ENCODE results near the gene FOXK1. TPM values are rescaled to one million over a fixed set of nuclear protein-coding genes. Genes with fewer than 3 reads are reported as not detected.

FOXK1 gene
- total RNA-seq, 1 donor from 2014 or later = 21.7 TPM

DNA sequence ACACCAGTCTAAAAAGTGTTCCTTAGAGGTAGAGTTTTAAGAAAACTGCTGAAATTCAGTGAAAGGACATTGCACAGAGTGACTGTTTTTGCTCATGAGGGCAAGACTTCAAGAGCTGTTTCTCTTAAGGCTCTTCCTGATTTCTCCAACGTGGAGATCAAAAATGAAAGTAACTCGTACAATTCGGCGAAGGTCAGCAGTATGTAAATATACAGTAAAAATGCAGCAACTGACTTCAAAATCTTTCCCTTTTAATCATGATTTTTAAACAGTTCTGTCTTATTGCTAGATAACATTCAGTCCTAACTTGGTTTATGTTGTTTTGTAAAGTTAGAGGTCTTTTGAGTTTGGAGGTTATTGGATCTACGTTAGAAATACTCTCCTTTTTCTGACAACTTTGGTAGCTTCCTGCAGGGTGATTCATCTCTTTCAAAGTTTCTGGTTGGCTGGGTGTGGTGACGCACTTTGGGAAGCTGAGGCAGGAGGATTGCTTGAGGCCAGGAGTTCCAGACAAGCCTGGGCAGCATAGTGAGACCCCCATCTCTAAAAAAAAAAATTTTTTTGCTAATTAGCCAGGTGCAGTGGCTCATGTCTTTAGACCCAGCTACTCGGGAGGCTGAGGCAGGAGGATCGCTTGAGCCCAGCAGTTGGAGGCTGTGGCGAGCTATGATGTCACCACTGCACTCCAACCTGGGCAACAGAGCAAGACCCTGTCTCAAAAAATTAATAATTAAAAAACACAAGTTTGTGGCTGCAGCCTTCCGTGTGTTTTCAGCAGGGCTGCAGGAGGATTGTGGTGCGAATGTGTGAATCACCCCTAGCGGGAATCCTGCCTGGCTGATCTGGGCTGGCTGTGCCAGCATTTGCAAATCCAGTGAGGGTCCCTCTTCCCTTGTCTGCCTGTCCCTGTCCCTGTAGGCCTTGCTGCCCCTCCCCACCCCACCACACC, 64.2 kb downstream of the FOXK1 start:
- no peak for ATAC-seq

DNA sequence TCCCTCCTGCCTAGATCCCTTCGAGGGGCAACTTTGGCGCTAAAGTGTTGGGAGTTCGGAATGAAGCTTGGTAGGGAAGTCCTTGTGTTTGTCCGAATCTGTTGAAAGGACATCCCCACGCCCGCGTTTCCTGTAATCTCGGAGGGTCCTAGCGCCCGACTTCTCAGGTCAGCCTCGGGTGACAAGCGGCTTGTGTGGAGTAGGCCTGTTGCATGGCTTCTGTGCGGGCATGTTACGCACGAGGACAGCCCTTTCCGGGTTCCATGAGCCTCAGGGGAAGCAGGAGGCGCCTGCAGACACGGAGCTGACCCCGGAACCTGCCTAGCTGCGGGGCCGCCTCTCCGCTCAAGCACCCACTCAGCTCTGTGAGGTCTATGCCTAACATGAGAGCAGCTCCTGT, 64.9 kb downstream of the FOXK1 start:
- no peak for ATAC-seq

GRCh38 chr7:4747746-4748145, 65.7 kb downstream of the FOXK1 start:
- ATAC-seq = no peak

DNA sequence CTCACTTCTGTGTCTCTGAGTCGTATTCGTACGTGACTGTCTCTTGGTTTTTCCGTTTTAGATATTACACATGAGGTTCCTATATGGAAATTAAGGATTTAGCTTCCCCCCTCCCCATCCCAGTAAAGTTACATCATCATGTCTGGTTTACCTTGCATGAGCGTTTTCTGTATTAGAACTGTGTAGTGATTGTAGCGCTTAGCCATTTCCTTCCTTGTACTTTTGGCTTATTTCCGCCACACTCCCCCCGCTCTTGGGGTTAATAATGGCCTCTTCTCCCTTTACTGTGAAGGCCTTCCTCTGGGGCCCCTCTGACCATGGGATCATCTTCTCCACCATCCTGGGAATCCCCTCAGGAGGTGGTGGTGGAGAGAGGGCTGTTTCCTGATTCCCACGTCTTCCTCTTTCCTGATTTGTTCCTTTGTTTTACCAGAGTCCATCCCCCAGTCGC, 66.2 kb downstream of the FOXK1 start:
- ATAC-seq = no peak

DNA sequence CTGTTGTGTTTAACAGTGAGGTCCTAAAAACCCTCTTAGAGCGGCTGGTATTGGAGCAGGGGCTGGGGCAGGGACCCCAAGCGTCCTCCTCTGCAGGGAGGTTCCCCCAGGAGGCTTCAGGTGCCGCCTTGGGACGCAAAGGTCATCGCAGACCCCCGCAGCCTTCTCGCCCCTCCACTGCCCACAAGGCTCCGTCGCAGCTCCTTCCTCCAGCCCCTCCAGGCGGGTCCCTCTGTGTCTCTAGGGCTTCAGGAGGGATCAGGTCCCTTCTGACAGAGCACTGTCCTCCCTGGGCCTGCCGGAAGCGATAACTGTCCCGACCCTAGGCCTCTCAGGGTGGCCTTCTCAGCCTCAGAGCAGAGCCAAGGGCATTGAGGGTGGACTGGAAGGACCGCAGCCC, 67.3 kb downstream of the FOXK1 start:
- ATAC-seq = no peak

GRCh38 chr7:4749798-4750197, 67.7 kb downstream of the FOXK1 start:
- ATAC-seq = no peak

DNA sequence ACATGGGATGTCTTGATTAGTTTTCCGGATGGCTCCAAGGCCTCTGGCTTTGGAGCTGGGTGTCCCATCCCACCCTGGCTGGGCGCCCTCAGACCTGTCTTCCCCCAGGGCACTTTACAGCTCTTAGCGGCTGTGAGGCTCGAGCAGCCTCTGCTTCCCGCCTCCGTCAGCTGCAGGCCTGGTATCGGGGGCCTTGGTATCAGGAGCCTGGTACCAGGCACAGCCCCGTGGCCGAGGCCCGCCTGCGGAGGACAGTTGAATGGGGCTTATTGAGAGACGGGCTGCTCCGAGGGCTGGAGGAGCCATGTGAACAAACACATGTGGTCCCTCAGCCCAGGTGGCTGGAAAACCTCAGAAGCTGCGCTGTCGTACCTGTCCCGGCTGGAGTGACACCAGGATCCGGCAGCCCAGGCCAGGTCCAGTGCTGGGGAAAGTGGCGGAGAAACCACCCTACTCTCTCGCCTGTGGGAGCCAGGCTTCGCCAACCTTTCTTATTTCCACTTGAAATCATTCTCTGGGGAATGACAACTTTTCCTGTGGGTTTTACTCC, 69.4 kb downstream of the FOXK1 start:
- ATAC-seq = no peak

DNA sequence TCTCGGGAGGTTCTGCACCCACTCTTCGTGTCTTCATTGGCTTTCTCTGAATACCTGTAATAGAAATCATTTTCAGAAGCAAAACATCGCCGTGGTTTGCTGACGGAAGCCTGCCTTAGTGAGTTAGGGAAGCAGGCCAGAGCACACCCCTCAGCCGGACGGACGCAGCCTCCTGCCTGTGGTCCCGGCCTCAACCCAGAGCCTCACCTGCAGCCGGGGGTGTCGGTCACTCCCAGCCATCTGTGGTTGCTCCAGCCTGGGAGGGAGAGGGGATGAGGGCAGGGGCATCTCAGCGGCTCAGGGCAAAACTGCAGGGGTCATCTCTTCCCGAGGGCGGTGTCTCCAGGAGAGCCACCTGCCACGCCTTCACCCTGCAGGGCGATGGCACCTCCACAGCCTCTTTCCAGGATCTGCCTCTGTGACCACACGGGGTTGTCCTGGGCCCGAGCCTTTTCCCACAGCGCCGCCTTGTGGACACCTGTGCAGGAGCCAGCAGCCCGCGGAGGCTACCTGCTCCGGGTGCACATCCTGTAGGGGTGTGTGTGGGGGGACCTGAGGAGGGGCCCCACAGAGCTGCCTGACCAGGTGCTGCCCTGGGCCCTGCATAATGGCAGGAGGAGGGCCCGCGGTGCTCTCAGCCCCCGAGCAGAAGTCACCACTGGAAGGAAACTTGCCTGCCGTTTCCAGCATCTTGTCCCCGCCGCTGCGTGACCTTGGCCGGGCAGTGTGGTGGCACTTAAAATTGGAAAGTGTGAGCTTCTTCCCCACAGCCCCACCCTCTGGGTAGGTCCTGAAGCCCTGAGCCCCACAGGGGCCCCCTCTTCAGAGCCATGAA, 71.7 kb downstream of the FOXK1 start:
- peak; percentile 88 for ATAC-seq

- no peak for ATAC-seq
Observed at GRCh38 chr7:4754433-4755010, 72.4 kb downstream of the FOXK1 start.

DNA sequence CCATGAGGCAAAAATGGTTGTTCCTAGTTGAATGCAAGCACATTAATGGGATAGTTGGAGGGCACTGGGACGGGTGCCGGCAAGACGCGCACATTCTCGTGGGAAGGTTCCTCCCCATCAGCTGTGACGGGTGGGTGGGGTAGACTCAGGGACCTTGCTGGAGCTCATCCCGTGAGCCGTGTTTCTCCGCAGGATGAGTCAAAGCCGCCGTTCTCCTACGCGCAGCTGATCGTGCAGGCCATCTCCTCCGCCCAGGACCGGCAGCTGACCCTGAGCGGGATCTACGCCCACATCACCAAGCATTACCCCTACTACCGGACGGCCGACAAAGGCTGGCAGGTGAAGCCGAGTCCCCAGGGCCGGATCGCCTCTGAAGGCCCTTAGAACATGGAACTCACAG, 73.0 kb downstream of the FOXK1 start:
- no peak for ATAC-seq

DNA sequence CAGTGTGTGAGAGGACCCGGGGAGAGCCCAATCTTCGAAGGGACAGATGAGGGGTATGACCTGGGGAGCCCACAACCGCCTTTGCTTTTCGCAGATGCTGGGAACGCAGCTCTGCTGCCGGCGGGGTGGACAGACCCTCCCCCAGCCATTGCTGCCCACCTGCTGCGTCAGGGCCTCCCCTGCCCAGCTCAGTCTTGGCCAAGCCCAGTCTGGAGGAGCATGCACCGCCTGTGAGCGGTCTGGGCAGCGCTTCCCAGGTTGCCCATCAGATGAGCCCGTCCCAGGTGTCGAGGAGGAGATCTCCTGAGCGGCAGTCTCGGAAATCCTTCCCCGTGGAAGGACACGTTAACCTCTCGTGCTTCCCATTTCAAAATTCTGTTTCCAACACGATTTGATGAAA, 76.0 kb downstream of the FOXK1 start:
- no peak for ATAC-seq

DNA sequence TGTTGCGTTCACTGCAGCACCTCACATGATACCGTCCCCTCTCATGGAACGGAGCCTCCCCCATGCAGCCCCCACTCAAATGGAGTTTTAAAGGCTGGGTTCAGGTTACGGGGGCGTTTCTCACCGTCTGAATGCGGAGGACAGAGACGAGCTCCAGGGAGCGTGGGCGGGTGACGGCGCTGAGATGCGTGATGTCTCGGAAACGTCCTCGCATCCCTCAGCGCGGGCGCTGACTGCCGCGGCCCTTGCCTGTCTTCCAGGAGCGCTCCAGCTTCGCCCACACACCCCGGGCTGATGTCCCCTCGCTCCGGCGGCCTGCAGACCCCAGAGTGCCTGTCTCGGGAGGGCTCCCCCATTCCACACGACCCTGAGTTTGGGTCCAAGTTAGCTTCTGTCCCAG, 76.7 kb downstream of the FOXK1 start:
- no peak for ATAC-seq

DNA sequence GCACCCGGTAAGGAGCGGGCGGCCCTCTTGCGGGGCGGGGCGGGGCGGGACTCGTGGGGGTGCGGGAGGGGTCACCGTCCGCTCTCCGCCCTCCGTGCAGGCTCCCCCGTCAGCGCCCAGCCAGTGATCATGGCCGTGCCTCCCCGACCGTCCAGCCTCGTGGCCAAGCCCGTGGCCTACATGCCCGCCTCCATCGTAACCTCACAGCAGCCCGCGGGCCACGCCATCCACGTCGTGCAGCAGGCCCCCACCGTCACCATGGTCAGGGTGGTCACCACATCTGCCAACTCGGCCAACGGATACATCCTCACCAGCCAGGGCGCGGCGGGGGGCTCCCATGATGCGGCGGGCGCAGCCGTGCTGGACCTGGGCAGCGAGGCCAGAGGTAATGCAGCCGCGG, 77.1 kb downstream of the FOXK1 start:
- ATAC-seq = no peak

- ATAC-seq = no peak
Observed at GRCh38 chr7:4760952-4761351, 78.9 kb downstream of the FOXK1 start.

GRCh38 chr7:4762121-4763055, 80.3 kb downstream of the FOXK1 start:
- ATAC-seq = peak; percentile 56

DNA sequence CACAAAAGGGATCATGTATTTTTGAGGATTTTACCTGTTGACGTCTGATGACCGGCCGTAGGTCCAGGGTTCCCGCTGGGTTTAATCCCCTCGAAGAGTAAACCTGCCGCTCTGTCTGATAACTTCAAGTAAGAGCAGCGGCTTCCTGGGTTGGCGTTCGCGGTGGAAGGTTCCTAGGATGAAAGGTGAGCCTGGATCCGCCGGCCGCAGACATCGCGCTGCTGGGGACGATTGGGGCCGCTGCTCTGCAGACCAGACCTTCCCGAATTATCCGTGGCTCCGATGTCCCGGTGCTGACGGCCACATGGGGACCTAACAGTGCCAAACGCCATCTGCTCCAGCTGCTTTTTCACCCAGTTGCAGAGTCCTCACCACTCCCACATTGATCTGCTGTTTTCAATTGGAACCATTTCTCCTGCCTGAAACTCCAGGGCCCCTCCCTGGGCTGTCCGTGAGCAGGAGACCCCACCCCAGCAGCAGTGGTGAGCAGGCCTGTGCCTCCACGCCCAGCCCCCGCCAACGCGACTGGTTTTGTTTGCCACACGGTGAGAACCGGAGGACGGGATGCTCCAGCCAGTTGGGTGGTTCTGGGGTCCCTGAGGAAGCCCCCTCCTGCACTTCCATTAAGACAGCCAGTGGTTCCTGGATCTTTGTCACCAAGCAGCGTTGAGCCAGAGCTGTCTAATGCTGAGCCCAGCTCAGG, 81.1 kb downstream of the FOXK1 start:
- ATAC-seq = no peak

DNA sequence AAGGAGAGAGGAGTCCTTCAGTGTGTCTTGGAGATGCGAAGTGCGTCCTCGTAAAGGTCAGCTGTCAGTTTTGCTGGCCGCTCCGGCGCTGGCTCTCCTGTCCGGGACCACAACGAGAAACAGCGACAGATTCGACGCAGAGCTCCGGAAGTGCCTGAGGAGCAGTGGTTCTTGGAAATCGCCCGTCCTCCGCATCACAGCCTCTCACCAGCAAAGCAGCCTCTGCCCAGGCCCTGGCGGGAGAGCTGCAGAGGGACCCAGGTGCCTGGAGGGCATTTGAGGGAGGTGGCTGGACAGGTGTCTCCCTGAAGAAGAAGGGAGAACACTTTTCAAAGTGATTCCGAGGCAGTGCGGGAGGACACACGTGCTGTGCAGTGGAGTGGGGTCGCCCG, 81.7 kb downstream of the FOXK1 start:
- ATAC-seq = no peak

GRCh38 chr7:4764402-4765007, 82.4 kb downstream of the FOXK1 start:
- no peak for ATAC-seq

- ATAC-seq = no peak
Observed at GRCh38 chr7:4765776-4766490, 83.8 kb downstream of the FOXK1 start.
